M059J (cell line): ENCODE data around the gene EMD. TPM values are rescaled to one million over a fixed set of nuclear protein-coding genes. Genes with fewer than 3 reads are reported as not detected.

ENCODE experiments used
- DNase-seq: peaks from one replicate; pipeline ENCODE4 v3.0.0-alpha.2; 2012; ENCODE audit warnings: low read depth
- total RNA-seq: library from RNA; depleted of rRNA; stranded (reverse); fragments of >200 nt; shearing (Covaris generic); gene quantifications from 2 replicates; pipeline ENCODE4 v1.2.3, GENCODE V29; 2014; rRNA removed

Gene EMD
- total RNA-seq, 1 experiment from 2014 or later = 105 TPM

- no peak for DNase-seq
These were observed 40.1 kb downstream of the EMD start for GRCh38 chrX:154419189-154419588.

- DNase-seq = no peak
These were observed 40.8 kb downstream of the EMD start for GRCh38 chrX:154419688-154420401.

- no peak for DNase-seq
These were observed 41.3 kb downstream of the EMD start for GRCh38 chrX:154420402-154420756.

GRCh38 chrX:154426916-154427770 is 48.0 kb downstream of the EMD start:
- DNase-seq = no peak

GRCh38 chrX:154428176-154429171 is 49.4 kb downstream of the EMD start, which contains the start of gene ATP6AP1:
Gene ATP6AP1, plus strand, starts transcription at chrX:154428677. Its CDS starts 16 bp downstream, at chrX:154428693.
- DNase-seq = peak; percentile 97

- no peak for DNase-seq
These were observed 50.6 kb downstream of the EMD start for GRCh38 chrX:154429711-154430110.

- DNase-seq = no peak
These were observed 51.4 kb downstream of the EMD start for GRCh38 chrX:154430479-154430878.

- DNase-seq = no peak
These were observed 51.8 kb downstream of the EMD start for GRCh38 chrX:154430916-154431315.

Other genes starting within 250 kb of the EMD start
- gene OPN1LW, start 235.1 kb upstream of the EMD start, total RNA-seq = not detected in 2 replicates
- gene OPN1MW, start 196.7 kb upstream of the EMD start, total RNA-seq = not detected in 2 replicates
- not detected in 2 replicates for gene OPN1MW2, start 159.5 kb upstream of the EMD start, total RNA-seq
- not detected in 2 replicates for gene OPN1MW3, start 121.7 kb upstream of the EMD start, total RNA-seq
- not detected in 2 replicates for gene TEX28, start 84.2 kb upstream of the EMD start, total RNA-seq
- gene TKTL1, start 83.5 kb upstream of the EMD start, total RNA-seq = 0.22 TPM in 1 of 2 replicates, not detected in the other
- 1,078 and 2,383 TPM in 2 replicates for gene FLNA, start 4.7 kb upstream of the EMD start, total RNA-seq
- gene RPL10, start 19.1 kb downstream of the EMD start, total RNA-seq = 3,989 and 5,487 TPM in 2 replicates
- 49.1 and 65.3 TPM in 2 replicates for gene DNASE1L1, start 30.0 kb downstream of the EMD start, total RNA-seq
- gene TAFAZZIN, start 32.2 kb downstream of the EMD start, total RNA-seq = 24.9 and 32.1 TPM in 2 replicates
- gene ATP6AP1, start 49.4 kb downstream of the EMD start, total RNA-seq = 123 and 144 TPM in 2 replicates
- gene GDI1, start 57.9 kb downstream of the EMD start, total RNA-seq = 210 and 222 TPM in 2 replicates
- gene FAM50A, start 64.8 kb downstream of the EMD start, total RNA-seq = 99.6 and 139 TPM in 2 replicates
- gene PLXNA3, start 79.0 kb downstream of the EMD start, total RNA-seq = 4.3 and 8.9 TPM in 2 replicates
- 102 and 104 TPM in 2 replicates for gene LAGE3, start 100.0 kb downstream of the EMD start, total RNA-seq
- gene UBL4A, start 107.3 kb downstream of the EMD start, total RNA-seq = 74.0 and 101 TPM in 2 replicates
- gene SLC10A3, start 111.3 kb downstream of the EMD start, total RNA-seq = 65.4 and 80.7 TPM in 2 replicates
- gene FAM3A, start 136.9 kb downstream of the EMD start, total RNA-seq = 53.2 and 72.8 TPM in 2 replicates
- gene G6PD, start 167.6 kb downstream of the EMD start, total RNA-seq = 157 and 205 TPM in 2 replicates
- gene IKBKG, start 168.3 kb downstream of the EMD start, total RNA-seq = 52.4 and 70.5 TPM in 2 replicates
- not detected in 2 replicates for gene CTAG1A, start 205.8 kb downstream of the EMD start, total RNA-seq
- gene CTAG1B, start 240.0 kb downstream of the EMD start, total RNA-seq = not detected in 2 replicates